Dendritic cell treated with granulocyte-macrophage colony-stimulating factor and Interleukin-4, amounts not matched to agents 40 ng/mL and 50 ng/mL, for 4 days (primary cell): ENCODE results near the gene FBXO4.
"Not testable (repeated sequence)": the region's sequence is repeated elsewhere in the genome, so short reads cannot be mapped to it uniquely, and the experiment has no call there.

ENCODE experiments used
- H3K27ac Mint-ChIP-seq: one replicate; pipeline ENCODE4 v1.8.0; 2022; ENCODE audit warnings: mild to moderate bottlenecking, mixed read lengths
- H3K27me3 Mint-ChIP-seq: one replicate; pipeline ENCODE4 v1.8.0; 2022; ENCODE audit warnings: mild to moderate bottlenecking, mixed read lengths
- H3K36me3 Mint-ChIP-seq: one replicate; pipeline ENCODE4 v1.8.0; 2022; ENCODE audit warnings: low read depth, mixed read lengths
- H3K4me1 Mint-ChIP-seq: one replicate; pipeline ENCODE4 v1.8.0; 2022; ENCODE audit warnings: low read depth, mixed read lengths
- H3K4me3 Mint-ChIP-seq: one replicate; pipeline ENCODE4 v1.8.0; 2022; ENCODE audit warnings: mild to moderate bottlenecking, moderate library complexity, mixed read lengths
- H3K9me3 Mint-ChIP-seq: one replicate; pipeline ENCODE4 v1.8.0; 2022; ENCODE audit warnings: mixed read lengths
- intact Hi-C: fragments of 100-400 bp; cut with micrococcal nuclease; formaldehyde crosslinking; loops from one replicate; pipeline ENCODE4 v1.15.0; 2022

FBXO4 gene

DNA sequence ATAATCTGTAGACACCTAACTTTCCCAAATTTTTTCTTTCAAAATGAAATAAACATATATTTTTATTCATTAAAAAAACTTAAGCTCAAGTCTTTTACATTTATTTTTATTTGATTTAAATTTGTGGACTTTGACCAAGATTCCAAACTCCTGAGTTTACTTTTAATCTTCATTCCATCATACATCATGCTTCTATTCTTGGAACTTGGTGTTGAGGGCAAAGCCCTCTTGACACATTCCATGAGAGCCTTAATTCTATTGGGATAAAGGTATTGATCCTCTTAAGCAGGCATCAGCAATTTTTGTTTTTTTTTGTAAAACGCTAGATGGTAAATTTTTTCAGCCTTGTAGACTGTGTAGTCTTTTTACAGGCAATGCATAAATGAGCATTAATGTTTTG lies 53.6 kb downstream of the FBXO4 start:
- no peak overlapping the region for H3K27ac Mint-ChIP-seq
- no peaks in the 10 kb centered on the region for H3K9me3 Mint-ChIP-seq
- no peaks in the 10 kb centered on the region for H3K27me3 Mint-ChIP-seq
- H3K4me1 Mint-ChIP-seq: no peaks in the 10 kb centered on the region
- no peak overlapping the region for H3K4me3 Mint-ChIP-seq
- intact Hi-C loops: no loop called here
- no peaks in the 10 kb centered on the region for H3K36me3 Mint-ChIP-seq

- H3K4me1 Mint-ChIP-seq: no peaks in the 10 kb centered on the region
- peaks cover 2% of the 10 kb centered on the region for H3K27me3 Mint-ChIP-seq
- intact Hi-C loops: no loop called here
- H3K27ac Mint-ChIP-seq: no peak overlapping the region
- no peaks in the 10 kb centered on the region for H3K36me3 Mint-ChIP-seq
- no peak overlapping the region for H3K4me3 Mint-ChIP-seq
- no peaks in the 10 kb centered on the region for H3K9me3 Mint-ChIP-seq
These were observed 55.3 kb downstream of the FBXO4 start for GRCh38 chr5:41980396-41980795.

- Mint-ChIP-seq H3K4me1 (no peaks in the 10 kb centered on the region), H3K27me3 (peaks cover 2% of the 10 kb centered on the region), H3K9me3 (no peaks in the 10 kb centered on the region), H3K27ac (no peak overlapping the region), H3K4me3 (no peak overlapping the region), H3K36me3 (no peaks in the 10 kb centered on the region)
- intact Hi-C loops: no loop called here
These were observed 55.8 kb downstream of the FBXO4 start for GRCh38 chr5:41980870-41981269.

DNA sequence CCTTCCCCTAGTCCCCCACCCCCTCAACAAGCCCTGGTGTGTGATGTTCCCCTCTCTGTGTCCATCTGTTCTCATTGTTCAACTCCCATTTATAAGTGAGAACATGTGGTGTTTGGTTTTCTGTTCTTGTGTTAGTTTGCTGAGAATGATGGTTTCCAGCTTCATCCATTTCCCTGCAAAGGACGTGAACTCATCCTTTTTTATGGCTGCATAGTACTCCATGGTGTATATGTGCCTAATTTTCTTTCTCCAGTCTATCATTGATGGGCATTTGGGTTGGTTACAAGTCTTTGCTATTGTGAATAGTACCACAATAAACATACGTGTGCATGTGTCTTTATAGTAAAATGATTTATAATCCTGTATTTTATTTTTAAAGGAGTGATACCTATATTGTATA lies 57.8 kb downstream of the FBXO4 start:
- H3K4me3 Mint-ChIP-seq, H3K9me3 Mint-ChIP-seq, H3K27ac Mint-ChIP-seq, H3K36me3 Mint-ChIP-seq, H3K27me3 Mint-ChIP-seq, intact Hi-C loops, H3K4me1 Mint-ChIP-seq: not testable (repeated sequence)

DNA sequence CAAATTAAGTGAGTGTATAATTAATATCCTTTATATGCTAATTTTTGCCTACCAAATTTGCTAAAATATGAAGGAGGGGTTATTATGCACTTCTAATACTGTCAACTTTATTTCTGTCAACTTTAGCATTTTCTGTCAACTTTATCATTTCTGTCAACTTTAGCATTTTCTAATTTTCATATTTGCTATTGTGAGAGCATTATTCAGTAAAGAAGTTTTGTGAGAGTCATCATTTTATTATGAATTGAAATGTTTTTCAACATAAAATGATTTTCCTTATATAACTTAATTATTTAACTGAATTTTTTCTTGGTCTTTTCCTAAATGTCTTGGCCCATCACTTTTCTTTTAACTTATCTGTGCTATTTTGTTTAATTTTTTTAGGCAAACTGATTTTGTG lies 58.2 kb downstream of the FBXO4 start:
- Mint-ChIP-seq H3K27me3 (peaks cover 2% of the 10 kb centered on the region), H3K36me3 (no peaks in the 10 kb centered on the region), H3K4me1 (no peaks in the 10 kb centered on the region), H3K27ac (no peak overlapping the region), H3K9me3 (no peaks in the 10 kb centered on the region), H3K4me3 (no peak overlapping the region)
- intact Hi-C loops: no loop called here

DNA sequence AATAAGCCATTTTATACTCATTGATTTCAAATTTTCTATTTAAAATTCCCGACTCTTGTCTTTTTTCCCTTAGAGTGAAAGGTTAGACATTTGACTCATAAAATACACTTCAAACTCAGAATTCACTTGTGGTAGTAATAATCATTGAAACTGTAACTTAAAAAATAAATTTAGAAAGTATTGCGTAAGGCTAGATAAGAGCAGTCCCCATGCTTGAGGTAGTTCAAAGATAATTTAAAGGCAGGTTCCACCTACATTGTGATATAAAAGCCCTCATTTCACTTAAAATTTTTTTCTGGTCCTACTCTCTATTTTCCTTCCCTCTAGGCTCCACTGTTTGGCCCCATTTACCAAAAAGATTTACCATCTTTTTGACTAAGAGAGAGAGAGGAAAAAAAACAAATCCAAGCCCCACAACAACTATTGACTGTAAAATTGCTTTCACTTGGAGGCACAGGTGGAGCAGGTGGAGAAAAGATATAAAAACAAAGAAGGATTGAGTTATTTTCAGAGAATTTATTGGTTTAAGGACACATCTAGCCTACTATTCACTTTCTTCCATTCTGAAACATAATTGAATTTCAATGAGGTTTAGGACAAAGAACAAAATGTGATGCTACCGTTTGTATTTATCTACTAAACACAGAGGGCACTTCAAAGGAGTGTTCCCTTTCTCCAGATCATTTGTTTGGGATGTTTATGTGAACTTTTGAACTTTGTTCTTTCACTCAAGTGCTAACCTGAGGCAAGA lies 61.0 kb downstream of the FBXO4 start:
- Mint-ChIP-seq H3K36me3 (no peaks in the 10 kb centered on the region), H3K27ac (no peak overlapping the region), H3K4me1 (no peaks in the 10 kb centered on the region), H3K4me3 (no peak overlapping the region), H3K9me3 (peaks cover 4% of the 10 kb centered on the region), H3K27me3 (peaks cover 2% of the 10 kb centered on the region)
- intact Hi-C loops: no loop called here
